Measurements from ENCODE around the gene ACKR1. TPM values are rescaled to one million over a fixed set of nuclear protein-coding genes. Genes with fewer than 3 reads are reported as not detected.

Gene ACKR1, protein sequence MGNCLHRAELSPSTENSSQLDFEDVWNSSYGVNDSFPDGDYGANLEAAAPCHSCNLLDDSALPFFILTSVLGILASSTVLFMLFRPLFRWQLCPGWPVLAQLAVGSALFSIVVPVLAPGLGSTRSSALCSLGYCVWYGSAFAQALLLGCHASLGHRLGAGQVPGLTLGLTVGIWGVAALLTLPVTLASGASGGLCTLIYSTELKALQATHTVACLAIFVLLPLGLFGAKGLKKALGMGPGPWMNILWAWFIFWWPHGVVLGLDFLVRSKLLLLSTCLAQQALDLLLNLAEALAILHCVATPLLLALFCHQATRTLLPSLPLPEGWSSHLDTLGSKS
- total RNA-seq (142 TPM), polyA plus RNA-seq (ENCODE audit: insufficient read depth, low read depth, low replicate concordance) (3.4 TPM)
- long read RNA-seq, donor 1 = 0 reads
- long read RNA-seq, donor 2 = 0 reads
- long read RNA-seq, donor 3 = 0 reads
- long read RNA-seq, donor 4, partial matches to known transcripts = 0 of 1 reads
- long read RNA-seq, donor 4, other reads (novel, unspliced or antisense) = 0 of 1 reads
- long read RNA-seq, donor 5 = 0 reads
- long read RNA-seq, donor 6 = 0 reads
- long read RNA-seq, donor 7, transcript ACKR1-201 (1 exons, 1,242 nt) = minor isoform, 22 of 88 reads
- long read RNA-seq, donor 7, transcript ACKR1-202 (2 exons, 2,008 nt) = major isoform, 63 of 88 reads
- long read RNA-seq, donor 7, partial matches to known transcripts = 0 of 88 reads
- long read RNA-seq, donor 7, other reads (novel, unspliced or antisense) = 2 of 88 reads
- long read RNA-seq, donor 8 = 0 reads
- long read RNA-seq, donor 9 = 0 reads
- long read RNA-seq, donor 10, partial matches to known transcripts = 0 of 1 reads
- long read RNA-seq, donor 10, other reads (novel, unspliced or antisense) = 0 of 1 reads

DNA sequence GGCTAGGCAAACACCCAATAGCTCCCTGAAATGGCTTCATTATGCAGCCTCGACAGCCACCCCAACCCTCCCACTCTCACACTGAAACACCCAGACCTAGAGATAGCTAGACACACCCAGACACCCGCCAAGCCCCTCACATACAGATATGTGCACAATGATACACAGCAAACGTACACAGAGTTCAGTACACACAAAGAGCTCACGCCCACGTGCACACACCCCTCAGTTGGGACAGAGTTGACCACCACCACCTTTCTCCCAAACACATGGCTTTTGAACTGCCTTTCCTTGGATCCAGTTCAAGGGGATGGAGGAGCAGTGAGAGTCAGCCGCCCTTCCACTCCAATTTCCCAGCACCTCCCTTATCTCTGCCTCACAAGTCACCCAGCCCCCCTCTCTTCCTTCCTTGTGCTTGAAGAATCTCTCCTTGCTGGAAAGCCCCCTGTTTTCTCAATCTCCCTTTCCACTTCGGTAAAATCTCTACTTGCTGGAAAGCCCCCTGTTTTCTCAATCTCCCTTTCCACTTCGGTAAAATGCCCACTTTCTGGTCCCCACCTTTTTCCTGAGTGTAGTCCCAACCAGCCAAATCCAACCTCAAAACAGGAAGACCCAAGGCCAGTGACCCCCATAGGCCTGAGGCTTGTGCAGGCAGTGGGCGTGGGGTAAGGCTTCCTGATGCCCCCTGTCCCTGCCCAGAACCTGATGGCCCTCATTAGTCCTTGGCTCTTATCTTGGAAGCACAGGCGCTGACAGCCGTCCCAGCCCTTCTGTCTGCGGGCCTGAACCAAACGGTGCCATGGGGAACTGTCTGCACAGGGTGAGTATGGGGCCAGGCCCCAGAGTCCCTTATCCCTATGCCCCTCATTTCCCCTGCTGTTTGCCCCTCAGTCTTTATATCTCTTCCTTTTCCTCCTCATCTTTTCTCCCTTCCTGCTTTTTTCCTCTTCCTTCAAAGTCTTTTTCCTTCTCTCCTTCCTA is at the start of gene ACKR1:
Gene ACKR1 (plus strand): TSS at position 715 of the 981 bp plus-strand sequence. CDS start 85 bp downstream, at position 800.
- no peak within 1 kb of the TSS for H3K27ac ChIP-seq (ENCODE audit: low read depth in 2 of 2, low read length in 2 of 2)

DNA sequence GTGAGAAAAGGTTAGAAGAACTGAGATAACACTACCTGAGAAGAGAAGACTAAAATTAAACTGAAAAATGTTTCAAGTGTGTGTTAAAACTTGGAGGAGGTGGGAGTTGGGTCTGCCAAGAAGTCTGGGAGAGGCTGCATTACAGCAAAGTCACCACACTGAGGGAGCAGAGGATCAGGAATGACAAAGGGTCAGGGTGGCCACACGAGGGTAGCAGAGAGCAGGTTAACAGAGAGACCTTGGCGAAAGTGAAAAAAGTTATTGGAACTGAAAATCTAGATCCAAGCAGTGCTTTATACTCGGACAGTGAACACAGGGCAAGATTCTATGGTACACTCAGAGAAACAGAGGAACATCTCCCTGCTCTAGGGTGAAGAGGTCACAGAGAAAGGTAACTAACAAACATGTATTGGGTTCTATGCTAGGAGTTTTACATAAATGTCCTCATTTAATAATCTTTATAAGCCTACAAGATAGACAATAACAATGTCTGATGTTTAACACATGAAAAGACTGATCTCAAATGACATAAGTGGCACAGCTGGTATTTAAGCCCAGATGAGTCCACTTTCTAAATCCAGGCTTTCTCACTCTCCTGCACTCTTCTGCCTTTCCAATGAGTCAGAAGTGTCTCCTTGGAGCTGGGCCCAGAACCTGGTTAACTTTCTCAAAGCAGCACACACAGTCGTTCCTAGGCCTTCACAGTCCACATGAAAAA is 43.5 kb upstream of the ACKR1 start:
- no peak overlapping the region for H3K27ac ChIP-seq (ENCODE audit: low read depth in 2 of 2, low read length in 2 of 2)
- FAIRE-seq (peak; percentile 94), DNase-seq (peak in 4 of 5 donors; percentile 76 to 85 (median 80))
- H3K36me3 ChIP-seq (ENCODE audit: control insufficient read depth in 2 of 3, insufficient read depth in 3 of 3, low read length in 3 of 3) = no peaks in the 10 kb centered on the region
- no peaks in the 10 kb centered on the region for H3K9me3 ChIP-seq (ENCODE audit: control insufficient read depth in 2 of 3, insufficient read depth in 1 of 3, low read length in 3 of 3)
- no peaks in the 10 kb centered on the region for H3K27me3 ChIP-seq (ENCODE audit: control insufficient read depth, insufficient read depth, low read length)
- no peak overlapping the region for H3K4me3 ChIP-seq (ENCODE audit: low read length in 3 of 3)
- no peak overlapping the region for H3K9ac ChIP-seq (ENCODE audit: low read length in 3 of 3)
- TF ChIP-seq, protein P1, sequence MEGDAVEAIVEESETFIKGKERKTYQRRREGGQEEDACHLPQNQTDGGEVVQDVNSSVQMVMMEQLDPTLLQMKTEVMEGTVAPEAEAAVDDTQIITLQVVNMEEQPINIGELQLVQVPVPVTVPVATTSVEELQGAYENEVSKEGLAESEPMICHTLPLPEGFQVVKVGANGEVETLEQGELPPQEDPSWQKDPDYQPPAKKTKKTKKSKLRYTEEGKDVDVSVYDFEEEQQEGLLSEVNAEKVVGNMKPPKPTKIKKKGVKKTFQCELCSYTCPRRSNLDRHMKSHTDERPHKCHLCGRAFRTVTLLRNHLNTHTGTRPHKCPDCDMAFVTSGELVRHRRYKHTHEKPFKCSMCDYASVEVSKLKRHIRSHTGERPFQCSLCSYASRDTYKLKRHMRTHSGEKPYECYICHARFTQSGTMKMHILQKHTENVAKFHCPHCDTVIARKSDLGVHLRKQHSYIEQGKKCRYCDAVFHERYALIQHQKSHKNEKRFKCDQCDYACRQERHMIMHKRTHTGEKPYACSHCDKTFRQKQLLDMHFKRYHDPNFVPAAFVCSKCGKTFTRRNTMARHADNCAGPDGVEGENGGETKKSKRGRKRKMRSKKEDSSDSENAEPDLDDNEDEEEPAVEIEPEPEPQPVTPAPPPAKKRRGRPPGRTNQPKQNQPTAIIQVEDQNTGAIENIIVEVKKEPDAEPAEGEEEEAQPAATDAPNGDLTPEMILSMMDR (IDR thresholded peaks at IDR 0.05; ENCODE audit: borderline replicate concordance, extremely low read depth, insufficient read depth) = peak; percentile 97
- H3K4me1 ChIP-seq (ENCODE audit: control insufficient read depth in 2 of 3, insufficient read depth in 2 of 3, low read depth in 1 of 3, low read length in 3 of 3) = no peaks in the 10 kb centered on the region
- intact Hi-C loops (cut with DNase I) = no loop called here

More for the DNA sequence above, at the start of gene ACKR1:
- FAIRE-seq = no peak
- intact Hi-C loops (cut with DNase I) = no loop called here
- Histone ChIP-seq H3K36me3 (ENCODE audit: control insufficient read depth in 2 of 3, insufficient read depth in 3 of 3, low read length in 3 of 3) (no peaks in the 10 kb centered on the region), H3K4me1 (ENCODE audit: control insufficient read depth in 2 of 3, insufficient read depth in 2 of 3, low read depth in 1 of 3, low read length in 3 of 3) (no peaks in the 10 kb centered on the region), H3K4me3 (ENCODE audit: low read length in 3 of 3) (no peak within 1 kb of the TSS), H3K9ac (ENCODE audit: low read length in 3 of 3) (no peak within 1 kb of the TSS), H3K27me3 (ENCODE audit: control insufficient read depth, insufficient read depth, low read length) (peaks cover 3% of the 10 kb centered on the region), H3K9me3 (ENCODE audit: control insufficient read depth in 2 of 3, insufficient read depth in 1 of 3, low read length in 3 of 3) (no peaks in the 10 kb centered on the region)
- TF ChIP-seq, protein P1 (IDR thresholded peaks at IDR 0.05; ENCODE audit: borderline replicate concordance, extremely low read depth, insufficient read depth) = no peak
- DNase-seq = no peak

DNA sequence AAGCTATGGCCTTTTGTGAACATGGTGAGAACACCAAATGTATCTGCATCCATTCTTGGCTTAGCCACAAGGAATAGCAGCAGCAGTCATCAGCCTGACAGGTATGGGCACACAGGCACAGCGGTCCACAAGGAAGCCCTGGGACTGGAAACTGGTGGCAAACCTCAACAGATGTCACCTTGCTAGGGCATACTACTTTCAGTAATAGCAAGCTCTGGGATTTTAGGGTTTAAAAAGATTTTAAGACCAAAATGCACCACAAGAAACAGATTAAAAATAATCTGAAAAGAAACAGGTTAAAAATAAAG is 43.0 kb upstream of the ACKR1 start:
- DNase-seq (no peak), FAIRE-seq (no peak)
- Histone ChIP-seq H3K4me3 (ENCODE audit: low read length in 3 of 3) (no peak overlapping the region), H3K36me3 (ENCODE audit: control insufficient read depth in 2 of 3, insufficient read depth in 3 of 3, low read length in 3 of 3) (no peaks in the 10 kb centered on the region), H3K27me3 (ENCODE audit: control insufficient read depth, insufficient read depth, low read length) (no peaks in the 10 kb centered on the region), H3K9me3 (ENCODE audit: control insufficient read depth in 2 of 3, insufficient read depth in 1 of 3, low read length in 3 of 3) (no peaks in the 10 kb centered on the region), H3K4me1 (ENCODE audit: control insufficient read depth in 2 of 3, insufficient read depth in 2 of 3, low read depth in 1 of 3, low read length in 3 of 3) (no peaks in the 10 kb centered on the region), H3K9ac (ENCODE audit: low read length in 3 of 3) (no peak overlapping the region), H3K27ac (ENCODE audit: low read depth in 2 of 2, low read length in 2 of 2) (no peak overlapping the region)
- TF ChIP-seq, protein P1 (IDR thresholded peaks at IDR 0.05; ENCODE audit: borderline replicate concordance, extremely low read depth, insufficient read depth) = no peak
- intact Hi-C loops (cut with DNase I) = no loop called here

All from kidney (tissue), 22 donors.